Endometrial microvascular endothelial cells (primary cell): ENCODE results near the gene PRKCA. TPM values are rescaled to one million over a fixed set of nuclear protein-coding genes. Genes with fewer than 3 reads are reported as not detected.

Experiments used
- in situ Hi-C: cut with HindIII; loops from 2 replicates; pipeline ENCODE4 v1.10.0; 2017; ENCODE audit warnings: low sequenced_read_pairs, low pct_unique_long_range_greater_than_20kb; ENCODE audit errors: inconsistent ontology term
- total RNA-seq: library from RNA; depleted of rRNA; stranded (reverse); fragments of >200 nt; gene quantifications from one replicate; pipeline ENCODE4 v1.2.3, GENCODE V29; 2015; ENCODE audit errors: inconsistent ontology term

PRKCA gene
- total RNA-seq, 1 donor from 2014 or later, result 21.7 TPM

- in situ Hi-C loops, result no loop called here
Observed at GRCh38 chr17:66790501-66791061, 488.2 kb downstream of the PRKCA start.

- in situ Hi-C loops, result no loop called here
Observed at GRCh38 chr17:66791347-66791746, 488.9 kb downstream of the PRKCA start.

GRCh38 chr17:66793814-66794213 is 491.4 kb downstream of the PRKCA start:
- in situ Hi-C loops, result no loop called here

- in situ Hi-C loops, result no loop called here
Observed at GRCh38 chr17:66795486-66795885, 493.1 kb downstream of the PRKCA start.

GRCh38 chr17:66799849-66800537 is 497.6 kb downstream of the PRKCA start:
- in situ Hi-C loops, result no loop called here

GRCh38 chr17:66803474-66803951 is 501.1 kb downstream of the PRKCA start:
- in situ Hi-C loops, result no loop called here

- in situ Hi-C loops, result no loop called here
Observed at GRCh38 chr17:66805567-66805966, 503.2 kb downstream of the PRKCA start.

- in situ Hi-C loops, result no loop called here
Observed at GRCh38 chr17:66807182-66807581, 504.8 kb downstream of the PRKCA start.

- in situ Hi-C loops, result no loop called here
Observed at GRCh38 chr17:66809408-66809807, 507.0 kb downstream of the PRKCA start.

- in situ Hi-C loops, result no loop called here
Observed at GRCh38 chr17:66810951-66811682, 508.7 kb downstream of the PRKCA start.

- in situ Hi-C loops, result no loop called here
Observed at GRCh38 chr17:66811683-66812054, 509.3 kb downstream of the PRKCA start.

- in situ Hi-C loops, result no loop called here
Observed at GRCh38 chr17:66812571-66812970, 510.2 kb downstream of the PRKCA start.

- in situ Hi-C loops, result no loop called here
Observed at GRCh38 chr17:66813296-66813695, 510.9 kb downstream of the PRKCA start.

GRCh38 chr17:66814026-66814425 is 511.6 kb downstream of the PRKCA start:
- in situ Hi-C loops, result no loop called here

- in situ Hi-C loops, result no loop called here
Observed at GRCh38 chr17:66814570-66814969, 512.2 kb downstream of the PRKCA start.

GRCh38 chr17:66817750-66818149 is 515.3 kb downstream of the PRKCA start:
- in situ Hi-C loops, result no loop called here

- in situ Hi-C loops, result no loop called here
Observed at GRCh38 chr17:66819466-66819865, 517.1 kb downstream of the PRKCA start.

- in situ Hi-C loops, result no loop called here
Observed at GRCh38 chr17:66822009-66822408, 519.6 kb downstream of the PRKCA start.

- in situ Hi-C loops, result no loop called here
Observed at GRCh38 chr17:66826856-66827255, 524.4 kb downstream of the PRKCA start.

- in situ Hi-C loops, result no loop called here
Observed at GRCh38 chr17:66829386-66829864, 527.0 kb downstream of the PRKCA start.
